Measurements from ENCODE around the gene PBX1. TPM values are rescaled to one million over a fixed set of nuclear protein-coding genes. Genes with fewer than 3 reads are reported as not detected.

Gene PBX1
- total RNA-seq, 2 donors from 2014 or later, result 59.9 to 79.2 TPM

- Mint-ChIP-seq H3K4me1 (peaks cover 37% of the 10 kb centered on the region), H3K27ac (no peak overlapping the region), H3K9me3 (no peaks in the 10 kb centered on the region), H3K36me3 (ENCODE audit: low read depth) (no peaks in the 10 kb centered on the region), H3K27me3 (ENCODE audit: insufficient read depth) (no peaks in the 10 kb centered on the region), H3K4me3 (no peak overlapping the region)
- Histone ChIP-seq H3K4me1 (ENCODE audit: control insufficient read depth, insufficient read depth, low read length) (peaks cover 18% of the 10 kb centered on the region), H3K27ac (ENCODE audit: low read depth, low read length) (no peak overlapping the region), H3K9ac (ENCODE audit: extremely low read depth, low read length, poor library complexity, severe bottlenecking) (no peak overlapping the region), H3K4me3 (ENCODE audit: low read length) (no peak overlapping the region), H3K27me3 (ENCODE audit: control insufficient read depth, insufficient read depth, low read length, poor library complexity, severe bottlenecking) (no peaks in the 10 kb centered on the region), H3K36me3 (ENCODE audit: control insufficient read depth, insufficient read depth, low read length) (no peaks in the 10 kb centered on the region), H3K9me3 (ENCODE audit: control insufficient read depth, low read length) (no peaks in the 10 kb centered on the region)
- WGBS, 2 experiments (ENCODE audit: insufficient coverage in 1 of 2, insufficient read length in 1 of 2), result 93 to 100% methylated on average over 3 of the region's 3 CpGs
- no peak for TF ChIP-seq CTCF (conservative IDR thresholded peaks at IDR 0.05)
- DNase-seq, result no peak
Measured at GRCh38 chr1:164779376-164779775, 220.4 kb downstream of the PBX1 start.

GRCh38 chr1:164780111-164780812, 221.3 kb downstream of the PBX1 start:
- peak overlapping the region; percentile 25 for H3K27ac ChIP-seq (ENCODE audit: low read depth, low read length)
- H3K9me3 ChIP-seq (ENCODE audit: control insufficient read depth, low read length), result no peaks in the 10 kb centered on the region
- 88 to 95% methylated on average over 11 to 12 of the region's 12 CpGs for WGBS, 2 experiments (ENCODE audit: insufficient coverage in 1 of 2, insufficient read length in 1 of 2)
- Mint-ChIP-seq H3K36me3 (ENCODE audit: low read depth) (no peaks in the 10 kb centered on the region), H3K4me3 (no peak overlapping the region), H3K27me3 (ENCODE audit: insufficient read depth) (no peaks in the 10 kb centered on the region), H3K9me3 (no peaks in the 10 kb centered on the region), H3K4me1 (peaks cover 35% of the 10 kb centered on the region), H3K27ac (no peak overlapping the region)
- no peak overlapping the region for H3K4me3 ChIP-seq (ENCODE audit: low read length)
- no peak overlapping the region for H3K9ac ChIP-seq (ENCODE audit: extremely low read depth, low read length, poor library complexity, severe bottlenecking)
- H3K4me1 ChIP-seq (ENCODE audit: control insufficient read depth, insufficient read depth, low read length), result peaks cover 11% of the 10 kb centered on the region
- H3K27me3 ChIP-seq (ENCODE audit: control insufficient read depth, insufficient read depth, low read length, poor library complexity, severe bottlenecking), result no peaks in the 10 kb centered on the region
- DNase-seq, result no peak
- TF ChIP-seq CTCF (conservative IDR thresholded peaks at IDR 0.05), result no peak
- no peaks in the 10 kb centered on the region for H3K36me3 ChIP-seq (ENCODE audit: control insufficient read depth, insufficient read depth, low read length)

DNA sequence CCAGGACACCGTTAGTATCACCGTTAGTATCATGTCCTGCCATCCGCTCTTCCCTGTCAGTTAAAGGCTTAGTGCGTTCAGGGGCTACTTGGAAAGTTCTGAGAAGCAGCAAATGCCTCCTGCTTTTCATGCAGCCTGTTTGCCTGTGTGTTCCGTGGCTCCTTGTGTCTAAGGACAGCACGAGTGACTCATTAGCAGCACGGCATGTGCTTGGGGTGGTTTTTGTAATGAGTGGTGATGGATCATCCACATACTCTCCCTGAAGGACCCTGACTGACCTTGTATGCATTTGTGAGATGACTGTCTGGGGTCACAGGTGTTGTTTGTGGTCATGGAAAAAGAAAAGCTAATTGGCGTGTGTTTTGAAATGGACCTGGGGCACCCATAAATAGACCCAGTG, 221.9 kb downstream of the PBX1 start:
- no peaks in the 10 kb centered on the region for H3K9me3 ChIP-seq (ENCODE audit: control insufficient read depth, low read length)
- peak overlapping the region; percentile 25 for H3K27ac ChIP-seq (ENCODE audit: low read depth, low read length)
- peaks cover 6% of the 10 kb centered on the region for H3K4me1 ChIP-seq (ENCODE audit: control insufficient read depth, insufficient read depth, low read length)
- Mint-ChIP-seq H3K4me1 (peaks cover 32% of the 10 kb centered on the region), H3K27me3 (ENCODE audit: insufficient read depth) (no peaks in the 10 kb centered on the region), H3K4me3 (no peak overlapping the region), H3K36me3 (ENCODE audit: low read depth) (no peaks in the 10 kb centered on the region), H3K9me3 (no peaks in the 10 kb centered on the region), H3K27ac (no peak overlapping the region)
- no peaks in the 10 kb centered on the region for H3K27me3 ChIP-seq (ENCODE audit: control insufficient read depth, insufficient read depth, low read length, poor library complexity, severe bottlenecking)
- no peaks in the 10 kb centered on the region for H3K36me3 ChIP-seq (ENCODE audit: control insufficient read depth, insufficient read depth, low read length)
- 93 to 98% methylated on average over 6 to 8 of the region's 8 CpGs for WGBS, 2 experiments (ENCODE audit: insufficient coverage in 1 of 2, insufficient read length in 1 of 2)
- no peak for TF ChIP-seq CTCF (conservative IDR thresholded peaks at IDR 0.05)
- DNase-seq, result no peak
- H3K9ac ChIP-seq (ENCODE audit: extremely low read depth, low read length, poor library complexity, severe bottlenecking), result no peak overlapping the region
- no peak overlapping the region for H3K4me3 ChIP-seq (ENCODE audit: low read length)

Measured in endodermal cell (in vitro differentiated cells).